Motor neuron (in vitro differentiated cells): ENCODE data around the gene CEACAM5. TPM values are rescaled to one million over a fixed set of nuclear protein-coding genes. Genes with fewer than 3 reads are reported as not detected.
A peak's percentile ranks its signal among the peaks of the same experiment; 100 is the strongest.
"Not testable (repeated sequence)": the region's sequence is repeated elsewhere in the genome, so short reads cannot be mapped to it uniquely, and the experiment has no call there.

ENCODE experiments used
- ATAC-seq, 8 experiments: fragments of 200-7000 bp; cut with Tn5 transposase; replicated peaks in 6 of 8; 2 replicates each; pipeline ENCODE4 v1.8.0; 2021; ENCODE audit warnings: mild to moderate bottlenecking in 8 of 8, moderate library complexity in 8 of 8
- H3K27ac ChIP-seq, 2 donors: fragments of 250-450 bp; sonication (Bioruptor Pico); 2 replicates each; pipeline ENCODE4 v1.9.0; 2021; ENCODE audit warnings: antibody characterized with exemption in 2 of 2, mild to moderate bottlenecking in 2 of 2, moderate library complexity in 1 of 2
- H3K4me1 ChIP-seq, 2 donors: fragments of 250-450 bp; sonication (Bioruptor Pico); replicated peaks in 1 of 2; 2 replicates each; pipeline ENCODE4 v1.6.1; 2021; ENCODE audit warnings: antibody characterized with exemption in 2 of 2, mild to moderate bottlenecking in 2 of 2, moderate library complexity in 1 of 2
- H3K4me3 ChIP-seq, 5 donors: fragments of 250-450 bp; sonication (Bioruptor Pico); 2 replicates each; pipeline ENCODE4 v1.9.0; 2021; ENCODE audit warnings: antibody characterized with exemption in 5 of 5, mild to moderate bottlenecking in 5 of 5, moderate library complexity in 4 of 5
- WGBS, 10 experiments: fragments of 450-650 bp; shearing (Covaris generic); methylation state at CpG; one replicate each; pipeline ENCODE4 v1.0.0; 2022; 5-methylcytosine and 5-hydroxymethylcytosine counted together
- in situ Hi-C, 9 experiments: fragments of 400-800 bp; cut with MboI; loops; one replicate each; pipeline ENCODE4 v1.15.0; 2021; ENCODE audit warnings: low sequenced_read_pairs in 9 of 9, low pct_unique_long_range_greater_than_20kb in 2 of 9; ENCODE audit not compliant: unreplicated experiment in 9 of 9
- total RNA-seq, 8 experiments: library from RNA; unstranded; fragments of 300-600 nt; gene quantifications; 2 replicates each; pipeline versions ENCODE4 v1.2.3 to v1.2.4, GENCODE V29; 2022

The CEACAM5 gene
- total RNA-seq, 8 experiments from 2014 or later, result 0.13 to 1.0 (median 0.19) TPM; not detected in 5

GRCh38 chr19:41734585-41734984 lies 26.2 kb downstream of the CEACAM5 start:
- no peak overlapping the region for H3K4me3 ChIP-seq
- H3K27ac ChIP-seq, result no peak overlapping the region
- H3K4me1 ChIP-seq, result no peaks in the 10 kb centered on the region
- in situ Hi-C loops, result no loop called here
- 0 to 60% (median 11%) methylated on average over 1 to 3 of the region's 3 CpGs; no CpG with 5 or more reads in 6 of the 10 experiments for WGBS, 10 experiments
- ATAC-seq, result no peak

- WGBS, 10 experiments, result 0 to 100% (median 41%) methylated on average over 1 to 4 of the region's 5 CpGs
- in situ Hi-C loops, result no loop called here
- no peaks in the 10 kb centered on the region for H3K4me1 ChIP-seq
- no peak overlapping the region for H3K27ac ChIP-seq
- no peak for ATAC-seq
- no peak overlapping the region for H3K4me3 ChIP-seq
These were observed 26.7 kb downstream of the CEACAM5 start for GRCh38 chr19:41735071-41735600.

- Histone ChIP-seq H3K27ac (no peak overlapping the region), H3K4me3 (no peak overlapping the region), H3K4me1 (no peaks in the 10 kb centered on the region)
- no peak for ATAC-seq
- 0 to 29% (median 5%) methylated on average over 2 to 3 of the region's 3 CpGs; no CpG with 5 or more reads in 1 of the 10 experiments for WGBS, 10 experiments
- in situ Hi-C loops, result no loop called here
These were observed 30.9 kb downstream of the CEACAM5 start for GRCh38 chr19:41739361-41739760.

- WGBS, 10 experiments, result 0 to 63% (median 9%) methylated on average over 1 to 5 of the region's 5 CpGs
- Histone ChIP-seq H3K4me1 (no peaks in the 10 kb centered on the region), H3K27ac (no peak overlapping the region), H3K4me3 (no peak overlapping the region)
- in situ Hi-C loops, result no loop called here
- no peak for ATAC-seq
These were observed 32.2 kb downstream of the CEACAM5 start for GRCh38 chr19:41740415-41741243.

- no peak overlapping the region for H3K4me3 ChIP-seq
- no peak overlapping the region for H3K27ac ChIP-seq
- no peak for ATAC-seq
- no peaks in the 10 kb centered on the region for H3K4me1 ChIP-seq
- in situ Hi-C loops, result no loop called here
- WGBS, 10 experiments, result 0 to 100% (median 20%) methylated on average over 1 to 2 of the region's 2 CpGs; no CpG with 5 or more reads in 2 of the 10 experiments
These were observed 32.8 kb downstream of the CEACAM5 start for GRCh38 chr19:41741244-41741554.

- ATAC-seq, result peak in 3 of 8 experiments; percentile 54 to 77 (median 61)
- no peak overlapping the region for H3K27ac ChIP-seq
- 8 to 83% (median 18%) methylated on average over 1 to 4 of the region's 4 CpGs; no CpG with 5 or more reads in 3 of the 10 experiments for WGBS, 10 experiments
- H3K4me1 ChIP-seq, result no peaks in the 10 kb centered on the region
- H3K4me3 ChIP-seq, result no peak overlapping the region
- in situ Hi-C loops, result no loop called here
These were observed 36.4 kb downstream of the CEACAM5 start for GRCh38 chr19:41744850-41745249.

- Histone ChIP-seq H3K4me3 (no peak overlapping the region), H3K4me1 (no peaks in the 10 kb centered on the region), H3K27ac (no peak overlapping the region)
- 45 to 100% (median 72%) methylated on average over 1 to 5 of the region's 5 CpGs; no CpG with 5 or more reads in 2 of the 10 experiments for WGBS, 10 experiments
- ATAC-seq, result no peak
- in situ Hi-C loops, result no loop called here
These were observed 37.3 kb downstream of the CEACAM5 start for GRCh38 chr19:41745756-41746155.

- no peak overlapping the region for H3K4me3 ChIP-seq
- H3K4me1 ChIP-seq, result no peaks in the 10 kb centered on the region
- 0 to 38% (median 13%) methylated on average over 1 to 11 of the region's 11 CpGs; no CpG with 5 or more reads in 2 of the 10 experiments for WGBS, 10 experiments
- ATAC-seq, result peak in 3 of 8 experiments; percentile 85 to 91 (median 89)
- in situ Hi-C loops, result no loop called here
- no peak overlapping the region for H3K27ac ChIP-seq
These were observed 38.3 kb downstream of the CEACAM5 start for GRCh38 chr19:41746593-41747227.

GRCh38 chr19:41748012-41748411 lies 39.6 kb downstream of the CEACAM5 start:
- Histone ChIP-seq H3K4me3 (no peak overlapping the region), H3K27ac (no peak overlapping the region), H3K4me1 (no peaks in the 10 kb centered on the region)
- no peak for ATAC-seq
- WGBS, 10 experiments, result 10 to 55% (median 38%) methylated on average over 1 to 2 of the region's 3 CpGs; no CpG with 5 or more reads in 7 of the 10 experiments
- in situ Hi-C loops, result no loop called here

- in situ Hi-C loops, H3K27ac ChIP-seq, H3K4me3 ChIP-seq, H3K4me1 ChIP-seq: not testable (repeated sequence)
- WGBS, 10 experiments, result 0 to 57% (median 33%) methylated on average over 1 to 2 of the region's 10 CpGs; no CpG with 5 or more reads in 3 of the 10 experiments
- peak in 1 of 8 experiments; percentile 7 for ATAC-seq
These were observed 42.1 kb downstream of the CEACAM5 start for GRCh38 chr19:41750248-41751134.

GRCh38 chr19:41753159-41753558 lies 44.7 kb downstream of the CEACAM5 start:
- in situ Hi-C loops, result no loop called here
- Histone ChIP-seq H3K4me3 (no peak overlapping the region), H3K27ac (no peak overlapping the region), H3K4me1 (no peaks in the 10 kb centered on the region)
- 0 to 33% (median 10%) methylated on average over 2 to 11 of the region's 12 CpGs; no CpG with 5 or more reads in 1 of the 10 experiments for WGBS, 10 experiments
- peak in 3 of 8 experiments; percentile 27 to 72 (median 45) for ATAC-seq

GRCh38 chr19:41753936-41754529 lies 45.6 kb downstream of the CEACAM5 start:
- in situ Hi-C loops, result no loop called here
- 0 to 17% (median 5%) methylated on average over 1 to 3 of the region's 4 CpGs; no CpG with 5 or more reads in 2 of the 10 experiments for WGBS, 10 experiments
- H3K27ac ChIP-seq, result no peak overlapping the region
- H3K4me3 ChIP-seq, result no peak overlapping the region
- H3K4me1 ChIP-seq, result no peaks in the 10 kb centered on the region
- peak in 3 of 8 experiments; percentile 41 to 75 (median 71) for ATAC-seq
